Measurements from ENCODE around the gene CDC5L.

CDC5L gene

DNA sequence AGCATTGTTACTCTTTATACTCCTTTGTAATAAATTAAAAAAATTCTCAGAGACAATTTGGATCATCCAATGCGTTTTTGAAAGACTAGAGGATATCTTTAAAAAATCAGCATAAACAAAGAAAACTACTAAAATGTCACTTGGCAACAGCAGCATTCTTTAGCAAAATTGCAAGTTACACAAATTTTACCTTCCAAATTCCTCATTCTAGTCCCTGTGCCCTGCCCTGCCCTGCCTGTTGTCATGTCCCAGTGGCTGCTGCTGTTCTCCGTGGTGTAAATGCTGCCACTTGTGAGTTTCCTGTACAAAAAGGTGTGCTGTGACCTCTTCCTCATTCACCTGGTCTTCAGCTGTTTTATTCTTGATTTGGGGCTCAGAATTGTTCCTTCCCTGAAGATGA is 83.2 kb downstream of the CDC5L start:
- H3K4me3 ChIP-seq (ENCODE audit: low read depth, low read length) = no peak overlapping the region
- no peak for DNase-seq (ENCODE audit: low read depth)
- TF ChIP-seq POLR2A (IDR thresholded peaks at IDR 0.05; ENCODE audit: extremely low read depth, insufficient read length) = no peak
- TF ChIP-seq, protein P1, sequence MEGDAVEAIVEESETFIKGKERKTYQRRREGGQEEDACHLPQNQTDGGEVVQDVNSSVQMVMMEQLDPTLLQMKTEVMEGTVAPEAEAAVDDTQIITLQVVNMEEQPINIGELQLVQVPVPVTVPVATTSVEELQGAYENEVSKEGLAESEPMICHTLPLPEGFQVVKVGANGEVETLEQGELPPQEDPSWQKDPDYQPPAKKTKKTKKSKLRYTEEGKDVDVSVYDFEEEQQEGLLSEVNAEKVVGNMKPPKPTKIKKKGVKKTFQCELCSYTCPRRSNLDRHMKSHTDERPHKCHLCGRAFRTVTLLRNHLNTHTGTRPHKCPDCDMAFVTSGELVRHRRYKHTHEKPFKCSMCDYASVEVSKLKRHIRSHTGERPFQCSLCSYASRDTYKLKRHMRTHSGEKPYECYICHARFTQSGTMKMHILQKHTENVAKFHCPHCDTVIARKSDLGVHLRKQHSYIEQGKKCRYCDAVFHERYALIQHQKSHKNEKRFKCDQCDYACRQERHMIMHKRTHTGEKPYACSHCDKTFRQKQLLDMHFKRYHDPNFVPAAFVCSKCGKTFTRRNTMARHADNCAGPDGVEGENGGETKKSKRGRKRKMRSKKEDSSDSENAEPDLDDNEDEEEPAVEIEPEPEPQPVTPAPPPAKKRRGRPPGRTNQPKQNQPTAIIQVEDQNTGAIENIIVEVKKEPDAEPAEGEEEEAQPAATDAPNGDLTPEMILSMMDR (IDR thresholded peaks at IDR 0.05; ENCODE audit: low read depth, low read length) = no peak
- no peak for TF ChIP-seq MYC (IDR thresholded peaks at IDR 0.05; ENCODE audit: low read depth, low read length)
- TF ChIP-seq, protein P2, sequence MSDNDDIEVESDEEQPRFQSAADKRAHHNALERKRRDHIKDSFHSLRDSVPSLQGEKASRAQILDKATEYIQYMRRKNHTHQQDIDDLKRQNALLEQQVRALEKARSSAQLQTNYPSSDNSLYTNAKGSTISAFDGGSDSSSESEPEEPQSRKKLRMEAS (IDR thresholded peaks at IDR 0.05; ENCODE audit: low read depth, low read length) = no peak

DNA sequence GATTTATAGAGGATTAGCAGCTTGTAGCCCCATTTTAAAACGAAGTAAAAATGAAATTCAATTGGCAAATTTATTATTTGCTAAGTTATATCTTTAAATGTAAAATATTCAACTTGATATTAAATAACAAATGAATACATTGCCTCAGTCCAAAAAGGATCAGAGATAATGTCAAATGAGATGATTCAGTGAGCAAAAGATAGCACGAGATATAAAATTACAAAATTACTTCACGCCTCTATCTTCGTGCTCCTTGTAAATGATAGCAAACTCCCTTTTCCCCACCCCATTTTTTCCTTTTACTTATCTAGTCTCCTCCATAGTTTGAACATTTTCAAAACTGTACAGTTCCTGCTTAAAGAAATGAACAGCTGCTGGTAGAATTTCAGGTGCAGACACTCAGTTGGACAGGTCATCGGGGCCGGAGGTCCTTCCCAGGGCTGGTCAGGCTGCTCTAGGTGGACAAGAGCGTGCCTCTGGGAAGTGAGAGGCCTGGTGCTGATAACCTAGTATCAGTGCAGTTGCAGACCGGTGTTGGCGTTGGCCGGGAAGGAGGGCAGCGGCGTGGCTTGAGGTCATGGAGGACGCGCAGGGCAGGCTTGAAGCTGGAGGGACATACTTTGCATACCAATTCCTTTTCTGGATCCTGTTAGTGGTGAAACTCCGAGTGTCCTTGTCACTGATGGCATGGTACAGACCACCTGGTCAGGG is 83.9 kb downstream of the CDC5L start:
- DNase-seq (ENCODE audit: low read depth) = no peak
- no peak overlapping the region for H3K4me3 ChIP-seq (ENCODE audit: low read depth, low read length)
- TF ChIP-seq POLR2A (IDR thresholded peaks at IDR 0.05; ENCODE audit: extremely low read depth, insufficient read length) (no peak), MYC (IDR thresholded peaks at IDR 0.05; ENCODE audit: low read depth, low read length) (no peak)
- TF ChIP-seq, protein P1 (IDR thresholded peaks at IDR 0.05; ENCODE audit: low read depth, low read length) = no peak
- TF ChIP-seq, protein P2 (IDR thresholded peaks at IDR 0.05; ENCODE audit: low read depth, low read length) = no peak

DNA sequence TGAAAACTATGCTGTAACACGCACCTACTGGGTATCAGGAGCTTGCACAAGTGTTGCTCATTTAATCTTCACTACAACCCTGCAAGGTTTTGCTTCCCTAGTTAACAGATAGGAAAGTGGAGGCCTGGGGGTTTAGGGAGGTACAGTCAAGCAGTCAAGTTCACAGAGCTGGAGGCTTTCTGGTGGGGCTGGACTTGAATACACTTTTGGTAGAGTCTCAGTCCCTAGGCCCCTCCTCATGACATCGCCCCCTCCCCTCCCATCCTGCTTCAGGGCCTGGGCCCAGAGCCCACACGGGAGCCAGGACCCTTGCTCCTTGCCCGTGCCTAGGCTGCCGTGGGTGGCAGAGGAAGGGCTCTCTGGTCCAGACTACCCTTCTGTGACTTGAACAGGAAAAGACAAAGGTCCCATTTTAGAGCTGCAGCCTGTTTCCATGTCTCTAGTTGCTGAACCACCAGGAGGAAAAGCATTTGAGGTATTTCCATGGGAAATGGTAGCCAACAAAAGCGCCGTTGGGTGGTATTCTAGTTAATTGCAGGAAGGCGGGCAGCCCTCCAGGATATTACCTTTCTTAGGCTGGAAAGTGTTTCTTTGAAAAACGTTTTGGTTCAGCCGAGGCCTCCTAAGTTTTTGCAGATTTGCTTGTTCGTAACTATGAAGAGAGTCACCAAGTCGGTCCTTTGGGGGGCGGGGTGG is 84.9 kb downstream of the CDC5L start:
- H3K4me3 ChIP-seq (ENCODE audit: low read depth, low read length) = no peak overlapping the region
- TF ChIP-seq, protein P2 (IDR thresholded peaks at IDR 0.05; ENCODE audit: low read depth, low read length) = no peak
- TF ChIP-seq, protein P1 (IDR thresholded peaks at IDR 0.05; ENCODE audit: low read depth, low read length) = no peak
- DNase-seq (ENCODE audit: low read depth) = no peak

DNA sequence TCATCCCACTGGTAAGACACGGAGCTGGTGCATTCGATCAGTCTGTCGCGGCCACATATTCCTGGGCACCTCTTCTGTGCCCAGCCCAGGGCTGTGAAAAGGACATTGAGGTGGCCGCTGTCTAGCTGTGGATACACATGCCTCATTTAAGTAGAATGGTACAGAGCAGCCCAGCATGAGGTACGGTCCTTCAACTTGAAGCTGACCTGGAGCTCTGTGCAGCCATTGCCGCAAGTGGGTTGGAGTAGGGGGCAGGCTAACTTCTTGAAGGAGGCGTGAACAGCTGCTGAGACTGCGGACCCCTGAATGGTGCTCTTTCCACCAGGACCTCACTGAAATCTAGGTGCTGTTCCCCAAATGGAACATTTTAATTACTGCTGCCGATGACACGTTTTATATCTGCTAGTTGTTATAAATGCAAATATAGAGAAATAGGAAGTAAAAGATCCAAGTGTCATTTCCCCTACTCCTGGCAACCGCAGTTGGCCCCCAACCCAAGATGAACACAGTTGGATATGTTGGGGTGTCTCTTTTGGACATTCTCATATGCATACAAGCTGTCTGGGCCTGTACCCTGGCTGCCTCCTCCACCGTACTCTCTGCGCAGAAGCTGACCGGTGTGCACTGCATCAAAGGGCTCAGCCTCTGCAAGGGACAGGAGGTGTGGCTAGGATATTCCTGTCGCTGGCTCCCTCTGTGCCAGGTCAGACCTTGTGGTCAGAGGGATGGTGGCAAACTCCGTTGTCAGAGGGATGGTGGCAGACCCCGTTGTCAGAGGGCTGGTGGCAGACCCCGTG is 86.1 kb downstream of the CDC5L start:
- TF ChIP-seq MYC (IDR thresholded peaks at IDR 0.05; ENCODE audit: low read depth, low read length) = no peak
- TF ChIP-seq, protein P2 (IDR thresholded peaks at IDR 0.05; ENCODE audit: low read depth, low read length) = no peak
- TF ChIP-seq, protein P1 (IDR thresholded peaks at IDR 0.05; ENCODE audit: low read depth, low read length) = no peak
- TF ChIP-seq POLR2A (IDR thresholded peaks at IDR 0.05; ENCODE audit: extremely low read depth, insufficient read length) = no peak

DNA sequence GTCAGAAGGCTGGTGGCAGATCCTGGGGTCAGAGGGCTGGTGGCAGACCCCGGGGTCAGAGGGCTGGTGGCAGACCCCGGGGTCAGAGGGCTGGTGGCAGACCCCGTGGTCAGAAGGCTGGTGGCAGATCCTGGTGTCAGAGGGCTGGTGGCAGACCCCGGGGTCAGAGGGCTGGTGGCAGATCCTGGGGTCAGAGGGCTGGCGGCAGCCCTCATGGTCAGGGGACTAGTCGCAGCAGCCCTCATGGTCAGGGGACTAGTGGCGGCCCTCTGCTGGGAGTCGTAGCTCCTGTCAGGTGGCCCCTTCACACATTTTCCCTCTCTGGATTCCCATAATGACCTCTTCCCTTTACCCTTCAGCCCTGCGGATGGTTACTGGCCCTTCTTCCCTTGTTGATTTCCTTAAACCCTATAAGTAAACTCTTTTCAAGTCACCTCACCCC is 86.7 kb downstream of the CDC5L start:
- TF ChIP-seq MYC (IDR thresholded peaks at IDR 0.05; ENCODE audit: low read depth, low read length) (no peak), POLR2A (IDR thresholded peaks at IDR 0.05; ENCODE audit: extremely low read depth, insufficient read length) (no peak)
- TF ChIP-seq, protein P2 (IDR thresholded peaks at IDR 0.05; ENCODE audit: low read depth, low read length) = no peak
- TF ChIP-seq, protein P1 (IDR thresholded peaks at IDR 0.05; ENCODE audit: low read depth, low read length) = no peak
- DNase-seq (ENCODE audit: low read depth) = no peak
- H3K4me3 ChIP-seq (ENCODE audit: low read depth, low read length) = no peak overlapping the region

More for the DNA sequence above, 86.1 kb downstream of the CDC5L start:
- H3K4me3 ChIP-seq (ENCODE audit: low read depth, low read length) = no peak overlapping the region
- no peak for DNase-seq (ENCODE audit: low read depth)
